HG03095 (cell line): ENCODE results near the gene IL19.
A peak's percentile ranks its signal among the peaks of the same experiment; 100 is the strongest.
"Not testable (repeated sequence)": the region's sequence is repeated elsewhere in the genome, so short reads cannot be mapped to it uniquely, and the experiment has no call there.

ENCODE experiments used
- ATAC-seq: cut with Tn5 transposase; IDR thresholded peaks from one replicate; pipeline ENCODE4 v1.9.1; 2021; ENCODE audit warnings: moderate library complexity; ENCODE audit not compliant: unreplicated experiment

The IL19 gene

GRCh38 chr1:206772243-206772937 lies 1.8 kb downstream of the IL19 start, which contains the start of gene IL10:
TSS of gene IL10 (minus strand) at chr1:206772494. CDS start at chr1:206772435, 59 bp downstream.
- no peak for ATAC-seq

GRCh38 chr1:206774093-206774492 lies 3.5 kb downstream of the IL19 start:
- no peak for ATAC-seq

GRCh38 chr1:206776229-206776628 lies 5.7 kb downstream of the IL19 start:
- ATAC-seq, result no peak

GRCh38 chr1:206778031-206778430 lies 7.5 kb downstream of the IL19 start:
- ATAC-seq, result no peak

- ATAC-seq, result not testable (repeated sequence)
These were observed 8.3 kb downstream of the IL19 start for GRCh38 chr1:206778911-206779310.

- ATAC-seq, result no peak
These were observed 9.1 kb downstream of the IL19 start for GRCh38 chr1:206779638-206780037.

GRCh38 chr1:206782448-206782847 lies 11.9 kb downstream of the IL19 start:
- peak; percentile 53 for ATAC-seq

- no peak for ATAC-seq
These were observed 12.9 kb downstream of the IL19 start for GRCh38 chr1:206783506-206783905.

GRCh38 chr1:206784471-206784903 lies 13.9 kb downstream of the IL19 start:
- peak; percentile 70 for ATAC-seq

GRCh38 chr1:206785182-206785765 lies 14.7 kb downstream of the IL19 start:
- ATAC-seq, result no peak

GRCh38 chr1:206786212-206786886 lies 15.8 kb downstream of the IL19 start:
- ATAC-seq, result no peak

GRCh38 chr1:206787891-206788290 lies 17.3 kb downstream of the IL19 start:
- no peak for ATAC-seq

- ATAC-seq, result no peak
These were observed 18.0 kb downstream of the IL19 start for GRCh38 chr1:206788487-206789050.

- ATAC-seq, result no peak
These were observed 20.1 kb downstream of the IL19 start for GRCh38 chr1:206790502-206791250.

GRCh38 chr1:206792939-206793607 lies 22.5 kb downstream of the IL19 start:
- ATAC-seq, result peak; percentile 51

GRCh38 chr1:206793620-206794019 lies 23.0 kb downstream of the IL19 start:
- ATAC-seq, result no peak

GRCh38 chr1:206794294-206794908 lies 23.8 kb downstream of the IL19 start:
- ATAC-seq, result no peak

GRCh38 chr1:206796116-206796515 lies 25.5 kb downstream of the IL19 start:
- ATAC-seq, result no peak

GRCh38 chr1:206796981-206797402 lies 26.4 kb downstream of the IL19 start:
- no peak for ATAC-seq
